ENCODE results near the gene LCN9.

- no peak for TF ChIP-seq FOS (IDR thresholded peaks at IDR 0.05; ENCODE audit: low read depth, low read length)
- no peak for TF ChIP-seq POLR2A (IDR thresholded peaks at IDR 0.05; ENCODE audit: low read depth, low read length)
- no peak for TF ChIP-seq CTCF (conservative IDR thresholded peaks at IDR 0.05; ENCODE audit: low read depth, low read length)
- no peak for TF ChIP-seq USF2 (IDR thresholded peaks at IDR 0.05; ENCODE audit: low read depth, low read length)
- TF ChIP-seq NFE2L2 (IDR thresholded peaks at IDR 0.05; ENCODE audit: low read depth, low read length): no peak
- TF ChIP-seq MAZ (IDR thresholded peaks at IDR 0.05; ENCODE audit: borderline replicate concordance, low read depth, low read length): no peak
- no peak for TF ChIP-seq MXI1 (IDR thresholded peaks at IDR 0.05; ENCODE audit: borderline replicate concordance, low read depth, low read length)
- TF ChIP-seq CHD1 (IDR thresholded peaks at IDR 0.05; ENCODE audit: low read depth, low read length): no peak
- no peak for TF ChIP-seq RCOR1 (IDR thresholded peaks at IDR 0.05; ENCODE audit: insufficient replicate concordance, low read length)
- TF ChIP-seq BHLHE40 (IDR thresholded peaks at IDR 0.05; ENCODE audit: low read depth, low read length): no peak
- TF ChIP-seq MAFK (IDR thresholded peaks at IDR 0.05; ENCODE audit: low read depth, low read length): no peak
Observed at GRCh38 chr9:135693265-135693664, 30.2 kb downstream of the LCN9 start.
